Spleen (tissue), 11 donors: ENCODE results near the gene EVA1C. TPM values are rescaled to one million over a fixed set of nuclear protein-coding genes. Genes with fewer than 3 reads are reported as not detected.
"Not testable (repeated sequence)": the region's sequence is repeated elsewhere in the genome, so short reads cannot be mapped to it uniquely, and the experiment has no call there.

Source experiments
- DNase-seq: peaks from one replicate; pipeline ENCODE4 v3.0.0-alpha.2; 2020
- H3K27ac ChIP-seq, 8 donors: fragments of 200-600 bp; sonication (generic) in 7 of 8; 1 replicate in 4 of 8; 2 replicates in 4 of 8; pipeline versions ENCODE4 v1.5.0 to v1.8.0; 2016 to 2021; ENCODE audit warnings: inconsistent platforms in 4 of 8, mild to moderate bottlenecking in 4 of 8, moderate library complexity in 1 of 8
- H3K27me3 ChIP-seq, 7 donors: fragments of 200-600 bp; sonication (generic) in 6 of 7; replicated peaks in 1 of 7; 1 replicate in 4 of 7; 2 replicates in 3 of 7; pipeline versions ENCODE4 v1.5.0 to v1.8.0; 2016 to 2021; ENCODE audit warnings: inconsistent platforms in 3 of 7, mild to moderate bottlenecking in 1 of 7
- H3K36me3 ChIP-seq, 6 donors: fragments of 200-600 bp; sonication (generic) in 5 of 6; 1 replicate in 4 of 6; 2 replicates in 2 of 6; pipeline versions ENCODE4 v1.5.0 to v1.8.0; 2016 to 2021; ENCODE audit warnings: inconsistent platforms in 2 of 6
- H3K4me1 ChIP-seq, 6 donors: fragments of 200-600 bp; sonication (generic) in 5 of 6; 1 replicate in 3 of 6; 2 replicates in 3 of 6; pipeline versions ENCODE4 v1.5.0 to v1.8.0; 2016 to 2021; ENCODE audit warnings: inconsistent platforms in 3 of 6
- H3K4me3 ChIP-seq, 8 donors: fragments of 200-600 bp; sonication (generic) in 7 of 8; 1 replicate in 4 of 8; 2 replicates in 4 of 8; pipeline versions ENCODE4 v1.5.0 to v1.8.0; 2016 to 2021; ENCODE audit warnings: inconsistent platforms in 4 of 8, mild to moderate bottlenecking in 4 of 8, moderate library complexity in 2 of 8
- H3K9me3 ChIP-seq, 8 donors: fragments of 200-600 bp; sonication (generic) in 7 of 8; 1 replicate in 4 of 8; 2 replicates in 4 of 8; pipeline versions ENCODE4 v1.5.0 to v1.8.0; 2016 to 2021; ENCODE audit warnings: inconsistent platforms in 4 of 8
- CTCF ChIP-seq, 11 experiments: fragments of 200-600 bp in 7 of 11; fragments of 450-650 bp in 4 of 11; sonication (generic) in 4 of 11; IDR thresholded peaks in 8 of 11; conservative IDR thresholded peaks in 3 of 11; 1 replicate in 7 of 11; 2 replicates in 4 of 11; pipeline versions ENCODE4 v1.4.0 to v1.8.0; 2016 to 2021; ENCODE audit warnings: antibody characterized with exemption in 11 of 11, inconsistent platforms in 4 of 11, mild to moderate bottlenecking in 1 of 11
- POLR2A ChIP-seq, 3 donors: fragments of 450-650 bp; IDR thresholded peaks; one replicate each; pipeline ENCODE4 v1.5.1; 2017; ENCODE audit warnings: antibody characterized with exemption in 3 of 3, mild to moderate bottlenecking in 1 of 3
- POLR2AphosphoS5 ChIP-seq, 3 donors: sonication (generic); formaldehyde crosslinking; IDR thresholded peaks; one replicate each; pipeline ENCODE4 v1.5.1; 2017; ENCODE audit warnings: antibody characterized with exemption in 3 of 3
- whole genome bisulfite sequencing, 5 donors: extraction: QIAGEN DNeasy Blood & Tissue Kit in 3 of 5; methylation state at CpG; one replicate each; pipeline versions ENCODE4 v1.1.5 to v1.1.7; 2013 to 2018; 5-methylcytosine and 5-hydroxymethylcytosine counted together
- intact Hi-C: fragments of 100-400 bp; cut with DNase I; formaldehyde crosslinking; loops from one replicate; pipeline ENCODE4 v1.15.0; 2023; ENCODE audit warnings: low total_unique reads
- polyA plus RNA-seq, 3 donors: library from polyadenylated mRNA; stranded (reverse); fragments of 200-250 nt; gene quantifications; one replicate each; pipeline ENCODE4 v1.2.1, GENCODE V29; 2013
- total RNA-seq, 7 donors: library from RNA; depleted of rRNA in 3 of 7; stranded (reverse); fragments of >200 nt in 3 of 7; fragmentation: NEBNext Ultra II Directional in 4 of 7; extraction: Animal tissue kit (Norgen Biotek cat#: 25700) in 4 of 7; gene quantifications; one replicate each; pipeline versions ENCODE4 v1.1.0 to v1.2.1, GENCODE V29; 2016 to 2021
- donor health status: healthy with polysubstance abuse.
- donor health status: DM: no; HTN: no; CAD: no; lungs with moderate emphysema.
- donor health status: DM: no; HTN: no; CAD: no.
- donor health status: Bipolar disorder and iron deficiency.
- donor health status: healthy.
- donor health status: DM: no; HTN: no; CAD: no.
- donor health status: DM: yes; HTN: yes; CAD: no.

Gene EVA1C
- total and polyA plus RNA-seq, 10 donors = 11.9 to 39.4 (median 25.4) TPM

GRCh38 chr21:32535612-32536011, 123.1 kb downstream of the EVA1C start:
- no peaks in the 10 kb centered on the region for H3K9me3 ChIP-seq
- intact Hi-C loops = no loop called here
- H3K27ac ChIP-seq = no peak overlapping the region
- H3K27me3 ChIP-seq = no peaks in the 10 kb centered on the region
- H3K4me3 ChIP-seq = no peak overlapping the region
- H3K4me1 ChIP-seq = peaks cover 0 to 3% (median 0%) of the 10 kb centered on the region in 6 donors
- WGBS, 5 donors = 87 to 94% (median 89%) methylated on average over 7 of the region's 7 CpGs
- no peaks in the 10 kb centered on the region for H3K36me3 ChIP-seq
- TF ChIP-seq POLR2AphosphoS5 (IDR thresholded peaks at IDR 0.05) (no peak), POLR2A (IDR thresholded peaks at IDR 0.05) (no peak)
- DNase-seq = no peak

GRCh38 chr21:32537569-32537881, 125.0 kb downstream of the EVA1C start:
- no peaks in the 10 kb centered on the region for H3K27me3 ChIP-seq
- no peak overlapping the region for H3K4me3 ChIP-seq
- peaks cover 0 to 3% (median 0%) of the 10 kb centered on the region in 6 donors for H3K4me1 ChIP-seq
- WGBS, 5 donors = 91 to 98% (median 96%) methylated on average over 3 of the region's 3 CpGs
- no peak for DNase-seq
- no peaks in the 10 kb centered on the region for H3K36me3 ChIP-seq
- H3K27ac ChIP-seq = no peak overlapping the region
- intact Hi-C loops = no loop called here
- H3K9me3 ChIP-seq = no peaks in the 10 kb centered on the region
- TF ChIP-seq POLR2AphosphoS5 (IDR thresholded peaks at IDR 0.05) = no peak
- no peak for TF ChIP-seq POLR2A (IDR thresholded peaks at IDR 0.05)
- no peak for TF ChIP-seq CTCF (IDR thresholded peaks at IDR 0.05 in 8 of 11, conservative IDR thresholded peaks at IDR 0.05 in 3 of 11)

GRCh38 chr21:32538147-32538792, 125.8 kb downstream of the EVA1C start:
- 66 to 77% (median 76%) methylated on average over 11 of the region's 11 CpGs for WGBS, 5 donors
- Histone ChIP-seq H3K4me3 (no peak overlapping the region), H3K36me3 (no peaks in the 10 kb centered on the region), H3K9me3 (no peaks in the 10 kb centered on the region), H3K27me3 (no peaks in the 10 kb centered on the region), H3K4me1 (peaks cover 0 to 3% (median 0%) of the 10 kb centered on the region in 6 donors), H3K27ac (no peak overlapping the region)
- no peak for DNase-seq
- TF ChIP-seq POLR2AphosphoS5 (IDR thresholded peaks at IDR 0.05) = no peak
- no peak for TF ChIP-seq POLR2A (IDR thresholded peaks at IDR 0.05)
- TF ChIP-seq CTCF (IDR thresholded peaks at IDR 0.05 in 8 of 11, conservative IDR thresholded peaks at IDR 0.05 in 3 of 11) = no peak
- intact Hi-C loops = no loop called here

DNA sequence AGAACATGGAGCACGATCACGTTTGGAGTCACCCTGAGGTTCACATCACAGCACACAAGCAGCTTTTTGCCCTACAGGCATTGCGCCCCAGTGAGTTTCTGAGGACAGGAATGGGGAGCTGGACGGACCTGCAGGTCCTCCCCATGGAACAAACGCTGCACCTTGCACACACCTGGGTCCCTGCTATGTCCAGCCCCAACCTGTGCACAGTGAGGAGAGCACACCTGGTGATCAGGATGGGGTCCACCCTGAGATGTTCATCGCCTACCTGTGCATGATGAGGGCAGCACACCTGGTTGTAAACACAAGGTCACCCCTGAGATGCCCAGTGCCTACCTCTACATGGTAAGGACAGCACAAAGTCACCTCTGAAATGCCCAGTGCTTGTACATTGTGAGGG, 126.9 kb downstream of the EVA1C start:
- intact Hi-C loops = no loop called here
- H3K36me3 ChIP-seq = no peaks in the 10 kb centered on the region
- DNase-seq = no peak
- no peak overlapping the region for H3K27ac ChIP-seq
- H3K9me3 ChIP-seq = no peaks in the 10 kb centered on the region
- no peaks in the 10 kb centered on the region for H3K27me3 ChIP-seq
- H3K4me3 ChIP-seq = no peak overlapping the region
- TF ChIP-seq CTCF (IDR thresholded peaks at IDR 0.05 in 8 of 11, conservative IDR thresholded peaks at IDR 0.05 in 3 of 11) (no peak), POLR2AphosphoS5 (IDR thresholded peaks at IDR 0.05) (no peak), POLR2A (IDR thresholded peaks at IDR 0.05) (no peak)
- H3K4me1 ChIP-seq = peaks cover 0 to 3% (median 0%) of the 10 kb centered on the region in 6 donors
- WGBS, 5 donors = 81 to 93% (median 90%) methylated on average over 6 of the region's 6 CpGs

GRCh38 chr21:32543056-32543455, 130.6 kb downstream of the EVA1C start:
- H3K36me3 ChIP-seq, H3K9me3 ChIP-seq, H3K27ac ChIP-seq, DNase-seq, H3K4me3 ChIP-seq, H3K27me3 ChIP-seq, intact Hi-C loops, H3K4me1 ChIP-seq: not testable (repeated sequence)
- 75 to 100% (median 97%) methylated on average over 1 to 2 of the region's 2 CpGs for WGBS, 5 donors
